ENCODE measurements around the gene RAB3A. TPM values are rescaled to one million over a fixed set of nuclear protein-coding genes. Genes with fewer than 3 reads are reported as not detected.
A peak's percentile ranks its signal among the peaks of the same experiment; 100 is the strongest.

The RAB3A gene
- total RNA-seq, 1 experiment from 2014 or later = 10.6 TPM

GRCh38 chr19:18157465-18158063, 46.3 kb downstream of the RAB3A start:
- peak overlapping the region; percentile 82 for H3K27ac ChIP-seq (ENCODE audit: low read depth, low read length)
- DNase-seq (ENCODE audit: low read depth, low spot score) (no peak), ATAC-seq (no peak)
- ChIA-PET RAD21 (ENCODE audit: low non-redundant PET in 1 of 2, low total read pairs in 2 of 2, uncharacterized antibody in 2 of 2, unreplicated experiment in 2 of 2) (no interaction called here), POLR2A (interaction anchor here (1.1 kb wide), 1 partner anchor 94 kb away, joined by 3 read pairs; no protein-coding TSS in a partner anchor), CTCF (interaction anchor here (0.6 to 1.3 kb wide), 4 partner anchors 44 to 220 kb away, joined by 3 to 5 read pairs (median 4); a partner anchor contains a TSS)
- TF ChIP-seq CBX3 (IDR thresholded peaks at IDR 0.05; ENCODE audit: low read depth) = no peak
- TF ChIP-seq, protein P1, sequence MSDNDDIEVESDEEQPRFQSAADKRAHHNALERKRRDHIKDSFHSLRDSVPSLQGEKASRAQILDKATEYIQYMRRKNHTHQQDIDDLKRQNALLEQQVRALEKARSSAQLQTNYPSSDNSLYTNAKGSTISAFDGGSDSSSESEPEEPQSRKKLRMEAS (IDR thresholded peaks at IDR 0.05) = peak; percentile 2; the same call in 1 of the 2 replicates
- H4K20me1 ChIP-seq (ENCODE audit: insufficient read depth) = no peaks in the 10 kb centered on the region
- no peaks in the 10 kb centered on the region for H3K27me3 ChIP-seq (ENCODE audit: insufficient read depth, low read length)
- BruUV-seq (replicated peaks) = no TSS peak
- no peak overlapping the region for H3K4me3 ChIP-seq (replicated peaks in 1 of 2; ENCODE audit: low read depth in 1 of 2, low read length in 2 of 2)
- H3K9me2 ChIP-seq (ENCODE audit: insufficient read depth) = no peaks in the 10 kb centered on the region
- H3K79me2 ChIP-seq (ENCODE audit: insufficient read depth, low read length) = peaks cover 38% of the 10 kb centered on the region
- H3K36me3 ChIP-seq (ENCODE audit: control insufficient read depth in 1 of 2, insufficient read depth in 2 of 2, low read length in 2 of 2) = peaks cover 4 to 22% of the 10 kb centered on the region in 2 experiments; a peak in 2 of 4 replicates
- H3K9me3 ChIP-seq (ENCODE audit: control insufficient read depth in 1 of 2, insufficient read depth in 1 of 2, low read depth in 1 of 2, low read length in 2 of 2) = no peaks in the 10 kb centered on the region
- peak overlapping the region; percentile 38; the same call in 1 of the 2 replicates for H3K9ac ChIP-seq (ENCODE audit: low read length)
- H3K4me2 ChIP-seq (ENCODE audit: low read length) = peak overlapping the region; percentile 61
- intact Hi-C loops (cut with micrococcal nuclease) = loop anchor here (10.0 kb wide), 1 partner anchor 153 kb away; the partner anchor contains the start of gene ARRDC2
- no peak overlapping the region for H2AFZ ChIP-seq (ENCODE audit: low read depth, low read length, poor library complexity, severe bottlenecking)
- H3K4me1 ChIP-seq (ENCODE audit: control insufficient read depth in 1 of 2, insufficient read depth in 2 of 2, low read length in 2 of 2) = peaks cover 41 to 56% of the 10 kb centered on the region in 2 experiments

GRCh38 chr19:18156841-18157464, 46.9 kb downstream of the RAB3A start:
- intact Hi-C loops (cut with micrococcal nuclease) = loop anchor here (10.0 kb wide), 1 partner anchor 152 kb away; the partner anchor contains the start of gene ARRDC2
- CTCF ChIA-PET = interaction anchor here (1.3 kb wide), 1 partner anchor 44 kb away, joined by 5 read pairs; no protein-coding TSS in a partner anchor
- BruUV-seq (replicated peaks) = no TSS peak
- H3K27me3 ChIP-seq (ENCODE audit: insufficient read depth, low read length) = no peaks in the 10 kb centered on the region
- peaks cover 38% of the 10 kb centered on the region for H3K79me2 ChIP-seq (ENCODE audit: insufficient read depth, low read length)
- peaks cover 0 to 16% of the 10 kb centered on the region in 2 experiments; a peak in 1 of 4 replicates for H3K36me3 ChIP-seq (ENCODE audit: control insufficient read depth in 1 of 2, insufficient read depth in 2 of 2, low read length in 2 of 2)
- H3K9me3 ChIP-seq (ENCODE audit: control insufficient read depth in 1 of 2, insufficient read depth in 1 of 2, low read depth in 1 of 2, low read length in 2 of 2) = no peaks in the 10 kb centered on the region
- TF ChIP-seq YY1 (IDR thresholded peaks at IDR 0.05; ENCODE audit: extremely low read depth, insufficient replicate concordance, low read depth, low read length) (no peak), ZNF274 (IDR thresholded peaks at IDR 0.05; ENCODE audit: low read depth, low read length) (no peak), POLR2AphosphoS5 (IDR thresholded peaks at IDR 0.05; ENCODE audit: low read depth, low read length) (peak; percentile 42), JUND (IDR thresholded peaks at IDR 0.05) (no peak), ZFX (IDR thresholded peaks at IDR 0.05) (peak; percentile 32), EZH2 (IDR thresholded peaks at IDR 0.05) (no peak), CEBPB (IDR thresholded peaks at IDR 0.05; ENCODE audit: low read depth) (no peak), CBX3 (IDR thresholded peaks at IDR 0.05; ENCODE audit: low read depth) (no peak)
- TF ChIP-seq, protein P2, sequence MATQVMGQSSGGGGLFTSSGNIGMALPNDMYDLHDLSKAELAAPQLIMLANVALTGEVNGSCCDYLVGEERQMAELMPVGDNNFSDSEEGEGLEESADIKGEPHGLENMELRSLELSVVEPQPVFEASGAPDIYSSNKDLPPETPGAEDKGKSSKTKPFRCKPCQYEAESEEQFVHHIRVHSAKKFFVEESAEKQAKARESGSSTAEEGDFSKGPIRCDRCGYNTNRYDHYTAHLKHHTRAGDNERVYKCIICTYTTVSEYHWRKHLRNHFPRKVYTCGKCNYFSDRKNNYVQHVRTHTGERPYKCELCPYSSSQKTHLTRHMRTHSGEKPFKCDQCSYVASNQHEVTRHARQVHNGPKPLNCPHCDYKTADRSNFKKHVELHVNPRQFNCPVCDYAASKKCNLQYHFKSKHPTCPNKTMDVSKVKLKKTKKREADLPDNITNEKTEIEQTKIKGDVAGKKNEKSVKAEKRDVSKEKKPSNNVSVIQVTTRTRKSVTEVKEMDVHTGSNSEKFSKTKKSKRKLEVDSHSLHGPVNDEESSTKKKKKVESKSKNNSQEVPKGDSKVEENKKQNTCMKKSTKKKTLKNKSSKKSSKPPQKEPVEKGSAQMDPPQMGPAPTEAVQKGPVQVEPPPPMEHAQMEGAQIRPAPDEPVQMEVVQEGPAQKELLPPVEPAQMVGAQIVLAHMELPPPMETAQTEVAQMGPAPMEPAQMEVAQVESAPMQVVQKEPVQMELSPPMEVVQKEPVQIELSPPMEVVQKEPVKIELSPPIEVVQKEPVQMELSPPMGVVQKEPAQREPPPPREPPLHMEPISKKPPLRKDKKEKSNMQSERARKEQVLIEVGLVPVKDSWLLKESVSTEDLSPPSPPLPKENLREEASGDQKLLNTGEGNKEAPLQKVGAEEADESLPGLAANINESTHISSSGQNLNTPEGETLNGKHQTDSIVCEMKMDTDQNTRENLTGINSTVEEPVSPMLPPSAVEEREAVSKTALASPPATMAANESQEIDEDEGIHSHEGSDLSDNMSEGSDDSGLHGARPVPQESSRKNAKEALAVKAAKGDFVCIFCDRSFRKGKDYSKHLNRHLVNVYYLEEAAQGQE (IDR thresholded peaks at IDR 0.05; ENCODE audit: low read depth) = no peak
- TF ChIP-seq, protein P3, sequence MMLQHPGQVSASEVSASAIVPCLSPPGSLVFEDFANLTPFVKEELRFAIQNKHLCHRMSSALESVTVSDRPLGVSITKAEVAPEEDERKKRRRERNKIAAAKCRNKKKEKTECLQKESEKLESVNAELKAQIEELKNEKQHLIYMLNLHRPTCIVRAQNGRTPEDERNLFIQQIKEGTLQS (IDR thresholded peaks at IDR 0.05) = no peak
- TF ChIP-seq, protein P1 (IDR thresholded peaks at IDR 0.05) = peak; percentile 52; the same call in 1 of the 2 replicates
- DNase-seq (ENCODE audit: low read depth, low spot score) (peak; percentile 48), ATAC-seq (no peak)
- H3K4me1 ChIP-seq (ENCODE audit: control insufficient read depth in 1 of 2, insufficient read depth in 2 of 2, low read length in 2 of 2) = peaks cover 41 to 58% of the 10 kb centered on the region in 2 experiments
- H4K20me1 ChIP-seq (ENCODE audit: insufficient read depth) = no peaks in the 10 kb centered on the region
- H3K9ac ChIP-seq (ENCODE audit: low read length) = peak overlapping the region; percentile 38; the same call in 1 of the 2 replicates
- peak overlapping the region; percentile 82 for H3K27ac ChIP-seq (ENCODE audit: low read depth, low read length)
- POLR2A ChIA-PET = interaction anchor here (1.1 kb wide), 1 partner anchor 95 kb away, joined by 3 read pairs; no protein-coding TSS in a partner anchor
- no peaks in the 10 kb centered on the region for H3K9me2 ChIP-seq (ENCODE audit: insufficient read depth)
- no peak overlapping the region for H2AFZ ChIP-seq (ENCODE audit: low read depth, low read length, poor library complexity, severe bottlenecking)
- RAD21 ChIA-PET (ENCODE audit: low non-redundant PET in 1 of 2, low total read pairs in 2 of 2, uncharacterized antibody in 2 of 2, unreplicated experiment in 2 of 2) = no interaction called here
- H3K4me2 ChIP-seq (ENCODE audit: low read length) = peak overlapping the region; percentile 61
- H3K4me3 ChIP-seq (replicated peaks in 1 of 2; ENCODE audit: low read depth in 1 of 2, low read length in 2 of 2) = no peak overlapping the region
